HG03354 (cell line): ENCODE results near the gene HIP1.
A peak's percentile ranks its signal among the peaks of the same experiment; 100 is the strongest.
"Not testable (repeated sequence)": the region's sequence is repeated elsewhere in the genome, so short reads cannot be mapped to it uniquely, and the experiment has no call there.

Source experiments
- ATAC-seq: cut with Tn5 transposase; IDR thresholded peaks from one replicate; pipeline ENCODE4 v1.9.1; 2021; ENCODE audit warnings: mild to moderate bottlenecking; ENCODE audit not compliant: unreplicated experiment, poor library complexity, severe bottlenecking

Gene HIP1

GRCh38 chr7:75624134-75624832 lies 114.5 kb downstream of the HIP1 start:
- no peak for ATAC-seq

GRCh38 chr7:75623390-75624133 lies 115.2 kb downstream of the HIP1 start:
- no peak for ATAC-seq

- peak; percentile 42 for ATAC-seq
These were observed 117.6 kb downstream of the HIP1 start for GRCh38 chr7:75621124-75621523.

- ATAC-seq: no peak
These were observed 119.1 kb downstream of the HIP1 start for GRCh38 chr7:75619636-75620035.

GRCh38 chr7:75617634-75618234 lies 121.0 kb downstream of the HIP1 start:
- ATAC-seq: no peak

- no peak for ATAC-seq
These were observed 122.1 kb downstream of the HIP1 start for GRCh38 chr7:75616421-75617167.

GRCh38 chr7:75614401-75614800 lies 124.3 kb downstream of the HIP1 start:
- no peak for ATAC-seq

GRCh38 chr7:75613351-75613750 lies 125.4 kb downstream of the HIP1 start:
- no peak for ATAC-seq

- ATAC-seq: no peak
These were observed 127.1 kb downstream of the HIP1 start for GRCh38 chr7:75611557-75612178.

- not testable (repeated sequence) for ATAC-seq
These were observed 129.3 kb downstream of the HIP1 start for GRCh38 chr7:75609416-75609815.

GRCh38 chr7:75608451-75609122 lies 130.2 kb downstream of the HIP1 start:
- ATAC-seq: no peak

GRCh38 chr7:75604408-75604807 lies 134.3 kb downstream of the HIP1 start:
- ATAC-seq: no peak

- ATAC-seq: not testable (repeated sequence)
These were observed 135.9 kb downstream of the HIP1 start for GRCh38 chr7:75602831-75603230.

GRCh38 chr7:75601539-75601938 lies 137.2 kb downstream of the HIP1 start:
- no peak for ATAC-seq

GRCh38 chr7:75600748-75601147 lies 138.0 kb downstream of the HIP1 start:
- not testable (repeated sequence) for ATAC-seq

GRCh38 chr7:75599244-75599781 lies 139.4 kb downstream of the HIP1 start:
- no peak for ATAC-seq

- peak; percentile 51 for ATAC-seq
These were observed 141.8 kb downstream of the HIP1 start for GRCh38 chr7:75596727-75597614.

- ATAC-seq: no peak
These were observed 143.0 kb downstream of the HIP1 start for GRCh38 chr7:75595766-75596165.
